GM06990 (cell line): ENCODE results near the gene ZRANB1.

Experiments
- DNase-seq: peaks from one replicate; pipeline ENCODE4 v3.0.0-alpha.2; 2011; ENCODE audit not compliant: insufficient read length; ENCODE audit errors: extremely low read depth
- H3K27me3 ChIP-seq: replicated peaks from 2 replicates; pipeline ENCODE4 v1.6.0; 2011; ENCODE audit warnings: low read length; ENCODE audit not compliant: control insufficient read depth, insufficient read depth
- H3K36me3 ChIP-seq: 2 replicates; pipeline ENCODE4 v1.5.1; 2011; ENCODE audit warnings: low read length; ENCODE audit not compliant: control insufficient read depth, insufficient read depth
- H3K4me3 ChIP-seq: replicated peaks from 2 replicates; pipeline ENCODE4 v1.5.1; 2011; ENCODE audit warnings: low read depth, mild to moderate bottlenecking, control low read depth, low read length
- TF ChIP-seq, protein P1 (sequence below): IDR thresholded peaks from 2 replicates; pipeline ENCODE4 v1.5.1; 2011; ENCODE audit warnings: low read length, control low read depth, mild to moderate bottlenecking, inconsistent platforms; ENCODE audit not compliant: insufficient read depth, poor library complexity, severe bottlenecking

Gene ZRANB1

DNA sequence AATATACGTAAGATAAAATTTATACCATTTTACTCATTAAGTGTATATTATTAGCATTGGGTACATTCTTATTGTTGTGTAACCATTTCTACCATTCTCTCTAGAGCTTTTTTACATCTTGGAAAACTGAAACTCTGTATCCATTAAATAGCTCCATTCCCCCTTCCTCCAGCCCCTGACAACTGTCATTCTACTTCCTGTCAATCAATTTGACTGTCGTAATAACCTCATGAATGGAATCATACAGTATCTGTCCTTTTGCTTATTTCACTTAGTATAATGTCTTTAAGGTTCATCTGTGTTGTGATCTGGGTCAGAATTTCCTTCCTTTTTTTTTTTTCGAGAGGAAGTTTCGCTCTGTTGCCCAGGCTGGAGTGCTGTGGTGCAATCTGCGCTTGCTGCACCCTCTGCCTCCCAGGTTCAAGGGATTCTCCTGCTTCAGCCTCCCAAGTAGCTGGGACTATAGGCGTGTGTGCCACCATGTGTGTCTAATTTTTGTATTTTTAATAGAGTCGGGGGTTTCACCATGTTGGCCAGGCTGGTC, 15.6 kb downstream of the ZRANB1 start:
- TF ChIP-seq, protein P1, sequence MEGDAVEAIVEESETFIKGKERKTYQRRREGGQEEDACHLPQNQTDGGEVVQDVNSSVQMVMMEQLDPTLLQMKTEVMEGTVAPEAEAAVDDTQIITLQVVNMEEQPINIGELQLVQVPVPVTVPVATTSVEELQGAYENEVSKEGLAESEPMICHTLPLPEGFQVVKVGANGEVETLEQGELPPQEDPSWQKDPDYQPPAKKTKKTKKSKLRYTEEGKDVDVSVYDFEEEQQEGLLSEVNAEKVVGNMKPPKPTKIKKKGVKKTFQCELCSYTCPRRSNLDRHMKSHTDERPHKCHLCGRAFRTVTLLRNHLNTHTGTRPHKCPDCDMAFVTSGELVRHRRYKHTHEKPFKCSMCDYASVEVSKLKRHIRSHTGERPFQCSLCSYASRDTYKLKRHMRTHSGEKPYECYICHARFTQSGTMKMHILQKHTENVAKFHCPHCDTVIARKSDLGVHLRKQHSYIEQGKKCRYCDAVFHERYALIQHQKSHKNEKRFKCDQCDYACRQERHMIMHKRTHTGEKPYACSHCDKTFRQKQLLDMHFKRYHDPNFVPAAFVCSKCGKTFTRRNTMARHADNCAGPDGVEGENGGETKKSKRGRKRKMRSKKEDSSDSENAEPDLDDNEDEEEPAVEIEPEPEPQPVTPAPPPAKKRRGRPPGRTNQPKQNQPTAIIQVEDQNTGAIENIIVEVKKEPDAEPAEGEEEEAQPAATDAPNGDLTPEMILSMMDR: no peak
- DNase-seq: no peak
- no peaks in the 10 kb centered on the region for H3K36me3 ChIP-seq
- no peak overlapping the region for H3K4me3 ChIP-seq
- H3K27me3 ChIP-seq: no peaks in the 10 kb centered on the region

DNA sequence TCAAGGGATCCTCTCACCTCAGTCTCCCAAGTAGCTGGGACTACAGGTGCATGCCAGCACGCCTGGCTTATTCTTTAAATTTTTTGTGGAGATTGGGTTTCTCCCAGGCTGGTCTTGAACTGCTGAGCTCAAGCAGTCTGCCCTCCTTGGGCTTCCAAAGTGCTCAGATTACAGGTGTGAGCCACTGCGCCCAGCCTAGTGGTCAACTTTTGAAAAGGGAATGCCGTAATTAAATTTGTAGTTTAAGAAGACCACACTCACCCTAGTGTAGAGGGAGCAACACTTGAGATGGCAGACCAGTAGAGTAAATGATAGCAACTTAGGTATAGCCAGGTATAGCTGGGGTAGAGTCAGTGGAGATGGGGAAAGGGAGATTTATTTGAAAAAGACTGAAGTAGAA, 17.6 kb downstream of the ZRANB1 start:
- Histone ChIP-seq H3K4me3 (no peak overlapping the region), H3K27me3 (no peaks in the 10 kb centered on the region), H3K36me3 (no peaks in the 10 kb centered on the region)
- TF ChIP-seq, protein P1: no peak
- no peak for DNase-seq

GRCh38 chr10:124961248-124961570, 19.3 kb downstream of the ZRANB1 start:
- Histone ChIP-seq H3K4me3 (no peak overlapping the region), H3K27me3 (no peaks in the 10 kb centered on the region), H3K36me3 (0 out of 2 replicates have a peak, but pooled peaks cover 2% of the 10 kb centered on the region)
- TF ChIP-seq, protein P1: no peak
- DNase-seq: no peak

DNA sequence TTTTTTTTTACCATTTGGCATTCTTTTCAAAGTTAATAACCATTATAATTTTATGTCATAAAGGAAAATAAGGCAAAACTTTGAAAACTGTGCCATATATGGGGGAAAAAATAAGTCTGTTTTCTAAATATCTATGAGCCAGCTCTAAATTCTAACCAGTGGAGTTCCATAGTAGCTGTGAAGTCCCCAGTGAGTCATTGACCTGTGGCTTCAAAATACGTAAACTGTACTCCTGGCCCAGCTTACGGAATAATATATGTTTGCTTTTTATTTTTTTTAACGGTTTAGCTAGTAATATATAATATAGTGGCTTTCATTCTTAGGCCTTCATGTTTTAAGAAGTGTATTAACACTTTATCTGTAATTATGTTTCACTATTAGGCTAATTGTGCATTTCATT, 20.5 kb downstream of the ZRANB1 start:
- Histone ChIP-seq H3K4me3 (no peak overlapping the region), H3K36me3 (0 out of 2 replicates have a peak, but pooled peaks cover 2% of the 10 kb centered on the region), H3K27me3 (no peaks in the 10 kb centered on the region)
- no peak for DNase-seq
- TF ChIP-seq, protein P1: no peak

DNA sequence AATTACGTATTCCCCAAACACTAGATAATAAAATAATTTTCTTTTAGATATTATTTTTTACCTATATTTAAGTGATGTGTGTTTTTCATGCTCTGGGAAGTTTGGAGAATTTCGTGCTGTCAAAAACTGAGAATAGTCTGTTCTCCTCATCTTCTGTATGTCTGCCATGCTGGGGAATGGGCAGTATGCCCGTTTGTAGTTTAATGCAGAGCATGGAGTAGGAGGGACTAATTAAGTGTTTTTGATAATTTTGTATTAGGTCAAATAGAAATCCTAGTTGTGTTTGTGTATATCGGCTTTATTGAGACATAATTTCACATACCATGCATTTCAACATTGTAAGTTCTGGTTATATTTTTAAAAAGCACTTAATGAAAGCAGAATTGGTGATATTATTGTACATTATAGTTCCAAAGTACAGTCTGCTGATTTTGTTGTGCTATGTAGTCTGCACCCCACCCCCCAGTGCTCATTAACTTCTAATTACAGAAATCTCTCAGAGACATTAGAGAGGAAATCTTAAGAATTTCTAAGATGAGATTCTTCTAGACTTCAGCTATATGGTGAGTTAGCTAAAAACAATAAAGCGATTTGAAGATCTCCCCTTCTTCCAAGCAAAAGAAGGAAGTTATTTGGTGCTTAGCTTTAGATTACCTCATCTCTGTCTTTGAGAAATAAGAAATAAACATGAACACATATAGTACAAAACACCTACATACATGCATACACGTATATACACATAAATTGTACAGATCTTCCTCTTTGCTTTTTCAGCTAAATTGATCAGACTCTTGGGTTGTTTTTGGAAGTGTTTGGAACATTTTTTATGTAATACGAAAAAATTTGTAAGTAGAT, 22.2 kb downstream of the ZRANB1 start:
- Histone ChIP-seq H3K4me3 (no peak overlapping the region), H3K36me3 (0 out of 2 replicates have a peak, but pooled peaks cover 2% of the 10 kb centered on the region), H3K27me3 (no peaks in the 10 kb centered on the region)
- TF ChIP-seq, protein P1: no peak
- no peak for DNase-seq
